GM12892 (cell line): ENCODE results near the gene SPNS2.

Source experiments
- POLR2A ChIP-seq: IDR thresholded peaks from 2 replicates; pipeline ENCODE4 v1.6.1; 2011; ENCODE audit warnings: low read depth, low read length, control low read depth
- POLR2AphosphoS5 ChIP-seq: IDR thresholded peaks from 2 replicates; pipeline ENCODE4 v1.6.1; 2011; ENCODE audit warnings: low read depth, low read length, control low read depth
- TAF1 ChIP-seq: IDR thresholded peaks from 2 replicates; pipeline ENCODE4 v1.6.1; 2011; ENCODE audit warnings: low read depth, mild to moderate bottlenecking, control low read depth, low read length, borderline replicate concordance

- TF ChIP-seq POLR2A (no peak), POLR2AphosphoS5 (no peak), TAF1 (no peak)
Measured at GRCh38 chr17:4522661-4523060, 24.0 kb downstream of the SPNS2 start.
